CD8-positive, alpha-beta memory T cell (primary cell): ENCODE measurements around the gene AJAP1. TPM values are rescaled to one million over a fixed set of nuclear protein-coding genes. Genes with fewer than 3 reads are reported as not detected.

Experiments used
- CTCF ChIA-PET: fragments of 350-600 bp; sonication (Branson Sonifier 250); formaldehyde crosslinking; loops from one replicate; lab custom pipeline; 2021; ENCODE audit warnings: antibody characterized with exemption; lab: Charles Lee
- POLR2A ChIA-PET: fragments of 350-600 bp; sonication (Branson Sonifier 250); formaldehyde crosslinking; loops from one replicate; lab custom pipeline; 2021; ENCODE audit warnings: antibody characterized with exemption; lab: Charles Lee
- DNase-seq, 5 donors: peaks; one replicate each; pipeline versions ENCODE4 v3.0.0 to v3.0.0-alpha.2; 2020 to 2022; ENCODE audit warnings: mixed read lengths in 1 of 5
- H3K27ac ChIP-seq: one replicate; pipeline ENCODE4 v1.7.0; 2013; ENCODE audit warnings: low read depth, mild to moderate bottlenecking, low read length, moderate library complexity
- H3K27me3 ChIP-seq: 2 replicates; pipeline ENCODE4 v1.7.0; 2013; ENCODE audit warnings: low read length, mild to moderate bottlenecking; ENCODE audit not compliant: insufficient read depth, poor library complexity, severe bottlenecking
- H3K36me3 ChIP-seq: 2 replicates; pipeline ENCODE4 v1.7.0; 2013; ENCODE audit warnings: mild to moderate bottlenecking, low read length, moderate library complexity; ENCODE audit not compliant: insufficient read depth
- H3K4me1 ChIP-seq: 2 replicates; pipeline ENCODE4 v1.7.0; 2013; ENCODE audit warnings: mild to moderate bottlenecking, low read length, moderate library complexity; ENCODE audit not compliant: insufficient read depth
- H3K4me3 ChIP-seq: 2 replicates; pipeline ENCODE4 v1.7.0; 2013; ENCODE audit warnings: mild to moderate bottlenecking, low read length
- H3K9me3 ChIP-seq: 2 replicates; pipeline ENCODE4 v1.7.0; 2013; ENCODE audit warnings: mild to moderate bottlenecking, low read length
- H3K27ac Mint-ChIP-seq, 8 donors: one replicate each; pipeline ENCODE4 v1.8.0; 2020 to 2021; ENCODE audit warnings: mixed read lengths in 8 of 8, mild to moderate bottlenecking in 6 of 8, inconsistent platforms in 3 of 8, moderate library complexity in 3 of 8
- H3K27me3 Mint-ChIP-seq, 2 donors: one replicate each; pipeline ENCODE4 v1.8.0; 2020 to 2021; ENCODE audit warnings: mixed read lengths in 2 of 2, mild to moderate bottlenecking in 1 of 2, moderate library complexity in 1 of 2
- H3K36me3 Mint-ChIP-seq, 3 donors: one replicate each; pipeline ENCODE4 v1.8.0; 2020 to 2021; ENCODE audit warnings: mixed read lengths in 3 of 3, inconsistent platforms in 1 of 3, mild to moderate bottlenecking in 1 of 3
- H3K4me1 Mint-ChIP-seq, 3 donors: one replicate each; pipeline ENCODE4 v1.8.0; 2020 to 2021; ENCODE audit warnings: mixed read lengths in 3 of 3, inconsistent platforms in 1 of 3, mild to moderate bottlenecking in 1 of 3
- H3K4me3 Mint-ChIP-seq, 7 donors: one replicate each; pipeline ENCODE4 v1.8.0; 2020 to 2021; ENCODE audit warnings: mixed read lengths in 7 of 7, mild to moderate bottlenecking in 6 of 7, moderate library complexity in 4 of 7, inconsistent platforms in 2 of 7
- H3K9me3 Mint-ChIP-seq, 5 donors: one replicate each; pipeline ENCODE4 v1.8.0; 2020 to 2022; ENCODE audit warnings: mixed read lengths in 5 of 5, mild to moderate bottlenecking in 3 of 5, moderate library complexity in 2 of 5, inconsistent platforms in 1 of 5
- polyA plus RNA-seq: library from polyadenylated mRNA; unstranded; fragments of 300-500 nt; fragmentation: Illumina TruSeq; gene quantifications from one replicate; pipeline ENCODE4 v1.2.3, GENCODE V29; 2021
- total RNA-seq, 2 experiments: library from RNA; stranded (reverse); gene quantifications; one replicate each; pipeline ENCODE4 v1.2.3, GENCODE V29; 2021

AJAP1 gene
- total and polyA plus RNA-seq, 3 experiments from 2014 or later: not detected

DNA sequence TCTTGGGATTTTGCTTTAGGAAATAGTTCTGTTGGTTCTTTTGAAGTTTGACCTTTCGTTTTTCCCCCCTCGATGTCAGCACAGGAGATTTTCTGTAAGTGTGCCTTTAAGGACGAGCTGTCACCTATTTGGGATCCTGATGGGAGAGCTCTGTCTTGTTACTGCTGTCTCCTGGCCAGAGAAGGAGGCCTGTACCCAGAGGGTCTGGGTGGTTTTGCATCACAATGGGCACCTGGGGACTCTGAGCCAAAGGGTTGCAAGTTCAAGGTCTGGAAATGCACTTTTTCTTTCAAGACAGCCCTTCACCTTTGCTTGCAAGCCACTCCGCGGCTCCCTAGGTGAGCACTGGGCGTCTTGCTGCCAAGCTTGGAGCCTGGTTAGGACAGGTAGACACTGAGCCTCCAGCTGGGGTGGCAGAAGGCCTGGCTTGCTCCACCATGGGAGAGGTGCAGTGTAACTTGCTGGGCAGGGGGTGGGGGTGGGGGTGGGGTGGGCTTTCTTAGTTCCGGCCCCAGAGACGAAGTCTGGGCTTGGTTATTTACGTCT is 2.9 kb downstream of the AJAP1 start:
- DNase-seq: no peak
- Mint-ChIP-seq H3K27ac (no peak overlapping the region), H3K36me3 (no peaks in the 10 kb centered on the region), H3K4me1 (peaks cover 6 to 10% (median 6%) of the 10 kb centered on the region in 3 donors), H3K9me3 (no peaks in the 10 kb centered on the region), H3K27me3 (peaks cover 32 to 49% of the 10 kb centered on the region in 2 donors), H3K4me3 (no peak overlapping the region)
- H3K9me3 ChIP-seq: no peaks in the 10 kb centered on the region
- H3K4me3 ChIP-seq: no peak overlapping the region
- no peaks in the 10 kb centered on the region for H3K36me3 ChIP-seq
- H3K27ac ChIP-seq: no peak overlapping the region
- H3K4me1 ChIP-seq: no peaks in the 10 kb centered on the region
- H3K27me3 ChIP-seq: peaks cover 7% of the 10 kb centered on the region
- ChIA-PET CTCF (no interaction called here), POLR2A (no interaction called here)

DNA sequence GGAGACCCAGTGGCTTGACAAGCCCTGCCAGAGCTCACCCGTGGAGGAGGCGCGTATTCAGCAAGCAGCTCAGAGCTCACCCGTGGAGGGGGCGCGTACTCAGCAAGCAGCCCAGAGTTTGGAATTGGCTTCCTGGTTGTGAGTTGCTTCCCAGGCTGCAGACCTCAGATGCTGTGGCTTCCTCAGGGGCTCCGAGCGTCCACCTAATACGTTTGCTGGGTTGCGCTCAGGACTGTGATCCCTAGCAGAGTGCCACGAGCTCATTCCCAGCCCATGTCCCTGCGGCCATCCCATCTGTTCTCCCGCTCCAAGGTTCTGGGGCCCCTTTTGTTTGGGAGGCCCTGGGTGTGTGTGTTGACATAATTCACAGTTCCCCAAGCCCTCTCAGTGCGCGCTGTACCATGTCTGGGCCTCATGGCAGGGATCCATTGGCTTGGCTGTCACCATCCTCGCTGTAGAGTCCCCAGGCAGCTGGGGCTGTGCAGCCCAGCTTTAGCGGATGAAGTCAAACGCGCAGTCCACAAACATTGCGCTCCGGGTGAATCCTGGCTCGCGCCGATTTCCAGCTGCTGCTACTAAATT is 3.6 kb downstream of the AJAP1 start:
- DNase-seq: no peak
- no peaks in the 10 kb centered on the region for H3K9me3 ChIP-seq
- Mint-ChIP-seq H3K4me1 (peaks cover 6 to 10% (median 6%) of the 10 kb centered on the region in 3 donors), H3K27me3 (peaks cover 35 to 53% of the 10 kb centered on the region in 2 donors), H3K36me3 (no peaks in the 10 kb centered on the region), H3K9me3 (no peaks in the 10 kb centered on the region), H3K27ac (no peak overlapping the region), H3K4me3 (no peak overlapping the region)
- POLR2A ChIA-PET: no interaction called here
- no peak overlapping the region for H3K4me3 ChIP-seq
- H3K27me3 ChIP-seq: peaks cover 3% of the 10 kb centered on the region
- H3K36me3 ChIP-seq: no peaks in the 10 kb centered on the region
- CTCF ChIA-PET: no interaction called here
- H3K4me1 ChIP-seq: no peaks in the 10 kb centered on the region
- H3K27ac ChIP-seq: no peak overlapping the region

DNA sequence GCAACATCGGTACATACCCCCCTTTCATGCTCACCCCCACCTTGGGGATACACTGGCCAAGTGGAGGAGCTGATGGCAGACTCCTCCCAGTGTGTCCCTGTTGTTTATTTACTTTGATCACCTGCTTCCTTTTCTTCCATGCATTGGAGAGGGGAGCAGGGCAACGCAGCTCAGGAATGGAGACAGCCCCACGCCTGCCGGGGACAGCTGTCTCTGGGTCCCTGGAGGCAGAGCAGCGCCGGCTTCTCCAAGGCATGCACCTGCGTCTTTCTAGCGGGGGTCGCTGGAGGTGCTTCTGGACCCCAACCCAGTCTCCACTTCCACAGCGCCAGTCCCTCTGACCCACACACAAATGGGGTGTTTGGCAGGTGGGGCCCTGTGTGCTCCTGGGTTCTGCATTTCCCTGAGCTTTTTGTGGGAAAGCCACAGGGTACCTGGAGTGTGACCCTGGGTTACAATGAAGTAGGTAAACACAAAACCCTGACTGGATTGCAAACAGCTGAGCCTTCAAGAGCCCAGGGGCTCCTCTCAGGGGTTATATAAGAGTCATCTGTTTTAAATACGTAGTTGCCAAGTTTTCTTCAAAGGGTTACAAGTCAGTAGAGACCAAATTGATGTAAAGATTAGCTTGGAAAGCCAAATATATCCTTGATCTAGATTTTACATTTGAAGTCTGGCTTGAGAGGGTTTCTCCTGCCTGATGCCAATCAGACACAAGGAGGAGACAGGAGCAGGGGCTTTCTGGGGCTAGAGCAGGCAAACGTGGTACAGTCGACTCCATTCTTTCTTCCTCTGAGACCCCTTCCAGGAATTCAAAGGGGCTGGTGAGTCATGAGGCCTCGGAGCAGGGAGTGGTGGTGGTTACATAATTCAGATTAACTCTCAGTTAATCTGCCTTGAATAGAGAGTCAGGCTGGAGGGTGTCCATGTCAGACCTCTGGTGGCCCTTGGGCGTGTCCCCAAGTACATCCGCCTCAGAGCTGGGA is 4.5 kb downstream of the AJAP1 start:
- H3K36me3 ChIP-seq: no peaks in the 10 kb centered on the region
- H3K36me3 Mint-ChIP-seq: no peaks in the 10 kb centered on the region
- ChIA-PET POLR2A (no interaction called here), CTCF (no interaction called here)
- peaks cover 6 to 10% (median 6%) of the 10 kb centered on the region in 3 donors for H3K4me1 Mint-ChIP-seq
- no peaks in the 10 kb centered on the region for H3K4me1 ChIP-seq
- no peaks in the 10 kb centered on the region for H3K9me3 Mint-ChIP-seq
- H3K27me3 ChIP-seq: no peaks in the 10 kb centered on the region
- peaks cover 30 to 58% of the 10 kb centered on the region in 2 donors for H3K27me3 Mint-ChIP-seq
- H3K27ac Mint-ChIP-seq: no peak overlapping the region
- H3K4me3 ChIP-seq: no peak overlapping the region
- H3K27ac ChIP-seq: no peak overlapping the region
- DNase-seq: no peak
- no peak overlapping the region for H3K4me3 Mint-ChIP-seq
- H3K9me3 ChIP-seq: no peaks in the 10 kb centered on the region

DNA sequence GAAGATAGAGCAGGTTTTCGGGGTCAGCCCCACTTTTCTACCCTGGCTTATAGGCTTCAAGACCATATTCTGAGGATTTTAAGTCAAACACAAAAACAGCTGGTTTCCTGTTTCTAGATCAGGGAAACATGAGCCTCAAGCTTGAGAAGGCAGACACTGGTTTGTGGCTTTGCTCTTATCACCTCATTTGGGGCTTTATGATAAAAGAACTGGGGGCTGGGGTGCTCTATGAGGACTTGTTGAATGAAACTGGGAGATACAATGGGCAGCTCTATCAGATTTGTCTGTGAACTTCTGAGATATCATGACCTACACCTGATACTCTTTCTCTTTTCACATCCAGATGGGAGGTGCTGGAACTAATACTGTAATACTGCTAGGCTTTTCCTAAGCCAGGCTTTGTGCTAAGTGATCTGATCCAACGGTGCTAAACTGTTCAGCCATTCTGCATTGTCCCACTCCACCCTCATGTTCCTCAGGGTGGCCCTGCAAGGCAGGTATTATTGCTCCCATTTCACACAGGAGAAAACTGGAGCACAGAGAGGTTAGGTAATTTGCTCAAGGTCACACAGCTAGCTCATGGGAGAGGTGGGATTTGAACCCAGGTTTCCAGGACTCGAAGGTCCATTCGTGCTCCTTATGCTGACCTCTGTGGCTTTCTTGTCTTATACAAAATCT is 6.6 kb downstream of the AJAP1 start:
- H3K36me3 Mint-ChIP-seq: no peaks in the 10 kb centered on the region
- CTCF ChIA-PET: no interaction called here
- H3K4me3 ChIP-seq: no peak overlapping the region
- no peaks in the 10 kb centered on the region for H3K4me1 ChIP-seq
- no peaks in the 10 kb centered on the region for H3K9me3 Mint-ChIP-seq
- POLR2A ChIA-PET: interaction anchor here (0.7 kb wide), 1 partner anchor 80 kb away, joined by 3 read pairs; no protein-coding TSS in a partner anchor
- no peaks in the 10 kb centered on the region for H3K36me3 ChIP-seq
- no peak overlapping the region for H3K27ac Mint-ChIP-seq
- H3K27me3 Mint-ChIP-seq: peaks cover 30 to 61% of the 10 kb centered on the region in 2 donors
- H3K4me1 Mint-ChIP-seq: peaks cover 6 to 10% (median 6%) of the 10 kb centered on the region in 3 donors
- DNase-seq: no peak
- no peaks in the 10 kb centered on the region for H3K9me3 ChIP-seq
- no peak overlapping the region for H3K27ac ChIP-seq
- H3K4me3 Mint-ChIP-seq: no peak overlapping the region
- no peaks in the 10 kb centered on the region for H3K27me3 ChIP-seq

DNA sequence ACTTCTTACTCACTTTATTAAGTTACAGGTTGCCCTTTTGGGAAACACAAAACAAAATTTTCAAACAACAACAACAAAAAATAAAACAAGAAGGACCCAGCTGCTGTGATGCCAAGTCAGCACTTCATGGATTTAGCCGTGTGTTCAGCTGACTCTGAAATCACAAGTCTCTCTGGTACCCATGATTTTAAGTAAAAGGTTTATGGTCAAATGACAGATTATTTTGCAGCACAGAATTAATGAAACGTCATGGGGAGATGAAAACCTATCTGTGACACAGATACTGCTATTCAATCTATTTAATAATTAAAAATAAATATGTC is 7.1 kb downstream of the AJAP1 start:
- Mint-ChIP-seq H3K4me1 (peaks cover 3 to 7% (median 4%) of the 10 kb centered on the region in 3 donors), H3K27me3 (peaks cover 27 to 56% of the 10 kb centered on the region in 2 donors), H3K36me3 (no peaks in the 10 kb centered on the region), H3K4me3 (no peak overlapping the region), H3K9me3 (no peaks in the 10 kb centered on the region), H3K27ac (no peak overlapping the region)
- CTCF ChIA-PET: no interaction called here
- no peaks in the 10 kb centered on the region for H3K27me3 ChIP-seq
- no peak overlapping the region for H3K4me3 ChIP-seq
- POLR2A ChIA-PET: no interaction called here
- H3K4me1 ChIP-seq: no peaks in the 10 kb centered on the region
- H3K27ac ChIP-seq: no peak overlapping the region
- no peaks in the 10 kb centered on the region for H3K36me3 ChIP-seq
- DNase-seq: no peak
- no peaks in the 10 kb centered on the region for H3K9me3 ChIP-seq

DNA sequence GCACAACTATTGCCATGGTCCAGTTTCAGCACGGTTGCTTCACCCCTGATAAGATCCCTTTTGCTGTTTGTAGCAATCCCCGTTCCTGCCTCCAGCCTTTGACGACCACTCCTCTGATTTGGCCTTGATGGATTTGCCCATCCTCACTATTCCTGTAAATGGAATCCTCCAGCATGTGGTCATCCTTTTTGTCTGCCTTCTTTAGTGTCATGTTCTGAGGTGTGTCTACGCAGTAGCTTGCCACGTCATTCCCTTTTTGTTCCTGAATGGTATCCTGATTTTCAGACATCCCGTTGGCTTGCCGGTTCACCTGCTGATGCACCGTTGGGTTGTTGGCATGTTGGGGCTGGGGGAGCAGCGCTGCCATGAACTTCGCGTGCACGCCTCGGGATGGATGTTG is 7.8 kb downstream of the AJAP1 start:
- DNase-seq: no peak
- Histone ChIP-seq H3K27ac (no peak overlapping the region), H3K4me3 (no peak overlapping the region), H3K4me1 (no peaks in the 10 kb centered on the region), H3K27me3 (no peaks in the 10 kb centered on the region), H3K9me3 (no peaks in the 10 kb centered on the region), H3K36me3 (no peaks in the 10 kb centered on the region)
- no peak overlapping the region for H3K27ac Mint-ChIP-seq
- peaks cover 21 to 50% of the 10 kb centered on the region in 2 donors for H3K27me3 Mint-ChIP-seq
- no peaks in the 10 kb centered on the region for H3K36me3 Mint-ChIP-seq
- H3K4me3 Mint-ChIP-seq: no peak overlapping the region
- ChIA-PET POLR2A (no interaction called here), CTCF (no interaction called here)
- H3K4me1 Mint-ChIP-seq: peaks cover 0 to 1% (median 0%) of the 10 kb centered on the region in 3 donors
- H3K9me3 Mint-ChIP-seq: no peaks in the 10 kb centered on the region

DNA sequence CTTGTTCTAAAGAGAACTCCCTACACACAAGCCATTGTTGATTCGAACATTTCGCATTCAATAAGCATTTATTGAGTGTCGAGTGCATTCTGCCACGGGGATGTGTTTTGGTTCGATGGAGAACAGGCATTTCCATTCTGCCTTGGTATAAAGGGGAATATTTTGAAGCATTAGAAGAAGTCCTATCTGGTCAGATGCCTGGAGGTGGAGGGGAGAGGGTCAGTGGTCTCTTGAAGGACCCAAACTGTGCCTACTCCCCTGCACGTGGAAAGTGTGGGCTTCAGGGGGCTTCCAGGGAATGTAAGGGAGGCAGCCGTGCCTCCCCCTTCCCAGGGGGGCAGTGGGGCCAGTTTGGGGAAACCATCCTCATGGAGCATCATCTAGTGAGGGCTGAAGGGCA is 8.3 kb downstream of the AJAP1 start:
- ChIA-PET CTCF (no interaction called here), POLR2A (no interaction called here)
- H3K9me3 ChIP-seq: no peaks in the 10 kb centered on the region
- no peak overlapping the region for H3K27ac Mint-ChIP-seq
- H3K27me3 ChIP-seq: no peaks in the 10 kb centered on the region
- H3K4me3 ChIP-seq: no peak overlapping the region
- H3K27me3 Mint-ChIP-seq: peaks cover 20 to 45% of the 10 kb centered on the region in 2 donors
- H3K4me3 Mint-ChIP-seq: no peak overlapping the region
- no peaks in the 10 kb centered on the region for H3K36me3 Mint-ChIP-seq
- H3K27ac ChIP-seq: no peak overlapping the region
- no peak for DNase-seq
- H3K36me3 ChIP-seq: no peaks in the 10 kb centered on the region
- H3K9me3 Mint-ChIP-seq: no peaks in the 10 kb centered on the region
- no peaks in the 10 kb centered on the region for H3K4me1 Mint-ChIP-seq
- H3K4me1 ChIP-seq: no peaks in the 10 kb centered on the region

DNA sequence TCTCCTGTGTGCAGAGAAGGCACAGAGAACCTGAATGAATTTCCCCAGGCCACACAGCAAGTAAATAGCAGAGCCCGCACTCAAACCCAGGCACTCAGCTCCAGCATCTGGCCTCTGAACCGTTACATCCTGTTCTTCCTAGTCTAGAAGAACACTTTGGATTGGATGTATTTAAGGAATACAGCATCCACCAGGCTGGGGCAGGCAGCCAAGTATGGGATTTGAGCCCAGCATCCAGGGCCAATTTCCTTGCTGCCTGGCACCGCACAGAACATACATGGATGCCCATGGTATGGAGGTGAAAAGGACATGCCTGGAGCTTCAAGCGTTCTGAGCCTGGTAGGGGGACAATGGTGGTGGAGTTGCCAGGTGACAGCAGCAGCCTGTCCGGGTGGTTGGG is 9.7 kb downstream of the AJAP1 start:
- Histone ChIP-seq H3K4me3 (no peak overlapping the region), H3K36me3 (no peaks in the 10 kb centered on the region), H3K27ac (no peak overlapping the region), H3K27me3 (no peaks in the 10 kb centered on the region), H3K9me3 (no peaks in the 10 kb centered on the region), H3K4me1 (no peaks in the 10 kb centered on the region)
- no peak overlapping the region for H3K27ac Mint-ChIP-seq
- H3K4me1 Mint-ChIP-seq: no peaks in the 10 kb centered on the region
- CTCF ChIA-PET: no interaction called here
- H3K36me3 Mint-ChIP-seq: no peaks in the 10 kb centered on the region
- POLR2A ChIA-PET: no interaction called here
- H3K4me3 Mint-ChIP-seq: no peak overlapping the region
- H3K9me3 Mint-ChIP-seq: no peaks in the 10 kb centered on the region
- H3K27me3 Mint-ChIP-seq: peaks cover 9 to 36% of the 10 kb centered on the region in 2 donors
- DNase-seq: no peak
